CD14-positive monocyte (primary cell): ENCODE data around the gene ANKRD9. TPM values are rescaled to one million over a fixed set of nuclear protein-coding genes. Genes with fewer than 3 reads are reported as not detected.

Experiments used
- DNase-seq, 3 donors: peaks; one replicate each; pipeline ENCODE4 v3.0.0-alpha.2; 2011 to 2022
- H2AFZ ChIP-seq: 2 replicates; pipeline ENCODE4 v1.6.0; 2012; ENCODE audit warnings: mild to moderate bottlenecking, low read depth, low read length, inconsistent platforms; ENCODE audit not compliant: insufficient read depth, poor library complexity, severe bottlenecking
- H3K27ac ChIP-seq, 2 donors: 1 replicate in 1 of 2; 2 replicates in 1 of 2; pipeline ENCODE4 v1.5.1; 2012 to 2013; ENCODE audit warnings: low read length in 2 of 2, control low read depth in 1 of 2, inconsistent platforms in 1 of 2, low read depth in 1 of 2, mild to moderate bottlenecking in 1 of 2
- H3K27me3 ChIP-seq, 2 donors: one replicate each; pipeline versions ENCODE4 v1.6.0 to v1.6.1; 2011 to 2013; ENCODE audit warnings: low read length in 2 of 2; ENCODE audit not compliant: control insufficient read depth in 2 of 2, insufficient read depth in 2 of 2
- H3K36me3 ChIP-seq, 2 donors: replicated peaks in 1 of 2; 1 replicate in 1 of 2; 2 replicates in 1 of 2; pipeline versions ENCODE4 v1.5.1 to v1.6.1; 2012 to 2013; ENCODE audit warnings: low read length in 2 of 2, control low read depth in 1 of 2, inconsistent platforms in 1 of 2, mild to moderate bottlenecking in 1 of 2; ENCODE audit not compliant: insufficient read depth in 2 of 2, control insufficient read depth in 1 of 2
- H3K4me1 ChIP-seq, 2 donors: 1 replicate in 1 of 2; 2 replicates in 1 of 2; pipeline versions ENCODE4 v1.5.1 to v1.6.1; 2012 to 2013; ENCODE audit warnings: low read length in 2 of 2, control low read depth in 1 of 2, inconsistent platforms in 1 of 2, mild to moderate bottlenecking in 1 of 2, moderate library complexity in 1 of 2; ENCODE audit not compliant: insufficient read depth in 2 of 2, control insufficient read depth in 1 of 2
- H3K4me2 ChIP-seq: replicated peaks from 2 replicates; pipeline ENCODE3; 2012; ENCODE audit warnings: low read length, moderate library complexity, mild to moderate bottlenecking; ENCODE audit not compliant: poor library complexity, severe bottlenecking; ENCODE audit errors: extremely low read depth
- H3K4me3 ChIP-seq, 3 experiments: fragments of 200-600 bp in 1 of 3; sonication (generic) in 1 of 3; replicated peaks in 1 of 3; 1 replicate in 2 of 3; 2 replicates in 1 of 3; pipeline ENCODE4 v1.5.1; 2011 to 2013; ENCODE audit warnings: low read length in 3 of 3, mild to moderate bottlenecking in 3 of 3, control low read depth in 2 of 3, low read depth in 2 of 3, inconsistent platforms in 1 of 3, moderate library complexity in 1 of 3
- H3K79me2 ChIP-seq: 2 replicates; pipeline ENCODE4 v1.6.0; 2012; ENCODE audit warnings: mild to moderate bottlenecking, control low read depth, inconsistent platforms, low read length, moderate library complexity; ENCODE audit not compliant: insufficient read depth
- H3K9ac ChIP-seq: 2 replicates; pipeline ENCODE4 v1.6.0; 2017; ENCODE audit warnings: low read length, mild to moderate bottlenecking; ENCODE audit not compliant: insufficient read depth, poor library complexity, severe bottlenecking
- H3K9me3 ChIP-seq, 2 donors: replicated peaks in 1 of 2; 1 replicate in 1 of 2; 2 replicates in 1 of 2; pipeline versions ENCODE4 v1.5.1 to v1.6.1; 2012 to 2013; ENCODE audit warnings: low read length in 2 of 2, control low read depth in 1 of 2; ENCODE audit not compliant: control insufficient read depth in 1 of 2, insufficient read depth in 1 of 2
- H4K20me1 ChIP-seq: 2 replicates; pipeline ENCODE4 v1.6.0; 2012; ENCODE audit warnings: mild to moderate bottlenecking, low read length, control low read depth, moderate library complexity; ENCODE audit not compliant: insufficient read depth
- H3K27ac Mint-ChIP-seq, 7 donors: one replicate each; pipeline ENCODE4 v1.8.0; 2020; ENCODE audit warnings: mild to moderate bottlenecking in 7 of 7, mixed read lengths in 7 of 7, moderate library complexity in 6 of 7, inconsistent platforms in 2 of 7
- H3K27me3 Mint-ChIP-seq, 3 donors: one replicate each; pipeline ENCODE4 v1.8.0; 2021 to 2022; ENCODE audit warnings: low read depth in 3 of 3, mild to moderate bottlenecking in 3 of 3, mixed read lengths in 3 of 3, moderate library complexity in 3 of 3, inconsistent platforms in 1 of 3
- H3K36me3 Mint-ChIP-seq, 2 donors: one replicate each; pipeline ENCODE4 v1.8.0; 2020; ENCODE audit warnings: mixed read lengths in 2 of 2, inconsistent platforms in 1 of 2, mild to moderate bottlenecking in 1 of 2
- H3K4me1 Mint-ChIP-seq: one replicate; pipeline ENCODE4 v1.8.0; 2020; ENCODE audit warnings: mild to moderate bottlenecking, mixed read lengths
- H3K4me3 Mint-ChIP-seq, 2 donors: one replicate each; pipeline ENCODE4 v1.8.0; 2020; ENCODE audit warnings: mild to moderate bottlenecking in 2 of 2, mixed read lengths in 2 of 2, moderate library complexity in 1 of 2
- H3K9me3 Mint-ChIP-seq, 7 donors: one replicate each; pipeline ENCODE4 v1.8.0; 2020 to 2022; ENCODE audit warnings: mixed read lengths in 7 of 7, mild to moderate bottlenecking in 6 of 7, moderate library complexity in 6 of 7, inconsistent platforms in 2 of 7
- WGBS: methylation state at CpG from one replicate; pipeline ENCODE4 v1.1.5; 2013; ENCODE audit warnings: missing lambda C conversion rate; ENCODE audit not compliant: insufficient coverage; 5-methylcytosine and 5-hydroxymethylcytosine counted together
- intact Hi-C, 2 donors: fragments of 100-400 bp; cut with micrococcal nuclease; formaldehyde crosslinking; loops; one replicate each; pipeline versions ENCODE4 v1.15.0 to v1.15.1; 2023
- polyA plus RNA-seq, 3 donors: library from polyadenylated mRNA; depleted of rRNA in 1 of 3; unstranded in 2 of 3; stranded (reverse) in 1 of 3; fragments of 300-500 nt in 2 of 3; fragments of >200 nt in 1 of 3; fragmentation: Illumina TruSeq in 2 of 3; gene quantifications; 1 replicate in 2 of 3; 2 replicates in 1 of 3; pipeline ENCODE4 v1.2.3, GENCODE V29; 2012 to 2021
- TF ChIP-seq, protein P1 (sequence below): fragments of 200-600 bp; IDR thresholded peaks from one replicate; pipeline ENCODE4 v1.8.0; 2022; ENCODE audit warnings: antibody characterized with exemption, mild to moderate bottlenecking

ANKRD9 gene
- polyA plus RNA-seq, 3 donors: 0.43 to 10.8 (median 0.83) TPM

DNA sequence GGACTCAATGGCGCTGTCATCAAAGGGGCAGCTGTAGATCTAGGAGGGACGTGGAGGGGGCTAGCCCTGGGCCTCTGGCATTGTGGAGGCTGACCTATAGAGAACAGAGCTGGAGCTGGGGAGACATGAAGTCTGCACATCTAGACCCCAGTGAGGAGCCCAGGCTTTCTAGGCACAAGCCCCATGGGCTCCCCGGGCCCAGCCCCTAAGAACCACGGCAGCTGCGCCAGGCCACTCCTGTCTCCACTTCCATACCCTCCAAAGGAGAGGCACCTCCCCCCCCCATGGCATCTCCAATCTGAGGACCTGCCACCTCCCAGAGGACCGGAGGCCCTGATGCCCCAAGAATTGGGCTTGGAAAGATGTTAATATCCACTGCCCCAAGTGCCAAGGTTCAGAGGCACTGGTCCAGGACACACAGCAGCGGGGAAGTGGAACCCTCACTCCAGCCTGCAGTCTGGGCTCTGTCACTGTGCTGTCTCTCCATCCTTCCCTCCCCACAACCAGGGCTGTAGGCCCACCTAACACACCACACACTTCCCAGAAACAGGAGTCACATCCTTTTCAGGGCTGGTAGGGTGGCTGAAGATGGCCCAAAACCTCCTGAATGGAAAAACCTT lies 4.5 kb downstream of the ANKRD9 start:
- H3K36me3 Mint-ChIP-seq: peaks cover 8 to 22% of the 10 kb centered on the region in 2 donors
- peaks cover 24% of the 10 kb centered on the region for H3K4me1 Mint-ChIP-seq
- peak overlapping the region in 3 of 7 donors; percentile 26 to 69 (median 31) for H3K27ac Mint-ChIP-seq
- TF ChIP-seq, protein P1, sequence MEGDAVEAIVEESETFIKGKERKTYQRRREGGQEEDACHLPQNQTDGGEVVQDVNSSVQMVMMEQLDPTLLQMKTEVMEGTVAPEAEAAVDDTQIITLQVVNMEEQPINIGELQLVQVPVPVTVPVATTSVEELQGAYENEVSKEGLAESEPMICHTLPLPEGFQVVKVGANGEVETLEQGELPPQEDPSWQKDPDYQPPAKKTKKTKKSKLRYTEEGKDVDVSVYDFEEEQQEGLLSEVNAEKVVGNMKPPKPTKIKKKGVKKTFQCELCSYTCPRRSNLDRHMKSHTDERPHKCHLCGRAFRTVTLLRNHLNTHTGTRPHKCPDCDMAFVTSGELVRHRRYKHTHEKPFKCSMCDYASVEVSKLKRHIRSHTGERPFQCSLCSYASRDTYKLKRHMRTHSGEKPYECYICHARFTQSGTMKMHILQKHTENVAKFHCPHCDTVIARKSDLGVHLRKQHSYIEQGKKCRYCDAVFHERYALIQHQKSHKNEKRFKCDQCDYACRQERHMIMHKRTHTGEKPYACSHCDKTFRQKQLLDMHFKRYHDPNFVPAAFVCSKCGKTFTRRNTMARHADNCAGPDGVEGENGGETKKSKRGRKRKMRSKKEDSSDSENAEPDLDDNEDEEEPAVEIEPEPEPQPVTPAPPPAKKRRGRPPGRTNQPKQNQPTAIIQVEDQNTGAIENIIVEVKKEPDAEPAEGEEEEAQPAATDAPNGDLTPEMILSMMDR: no peak
- Histone ChIP-seq H3K9me3 (no peaks in the 10 kb centered on the region), H4K20me1 (no peaks in the 10 kb centered on the region), H3K79me2 (no peaks in the 10 kb centered on the region), H3K9ac (no peak overlapping the region), H3K4me3 (no peak overlapping the region), H3K27me3 (peaks cover 0 to 4% of the 10 kb centered on the region in 2 donors), H3K4me1 (peaks cover 16 to 20% of the 10 kb centered on the region in 2 donors), H3K36me3 (no peaks in the 10 kb centered on the region), H3K27ac (no peak overlapping the region), H2AFZ (no peak overlapping the region), H3K4me2 (no peak overlapping the region)
- DNase-seq: no peak
- H3K27me3 Mint-ChIP-seq: peaks cover 0 to 2% (median 2%) of the 10 kb centered on the region in 3 donors
- peaks cover 0 to 3% (median 2%) of the 10 kb centered on the region in 7 donors for H3K9me3 Mint-ChIP-seq
- intact Hi-C loops: loop anchor here in 1 of 2 donors (10.0 kb wide), 1 partner anchor 140 kb away; the partner anchor contains the start of genes CINP and TECPR2
- H3K4me3 Mint-ChIP-seq: no peak overlapping the region
- WGBS: 99% methylated on average over 7 of the region's 7 CpGs

DNA sequence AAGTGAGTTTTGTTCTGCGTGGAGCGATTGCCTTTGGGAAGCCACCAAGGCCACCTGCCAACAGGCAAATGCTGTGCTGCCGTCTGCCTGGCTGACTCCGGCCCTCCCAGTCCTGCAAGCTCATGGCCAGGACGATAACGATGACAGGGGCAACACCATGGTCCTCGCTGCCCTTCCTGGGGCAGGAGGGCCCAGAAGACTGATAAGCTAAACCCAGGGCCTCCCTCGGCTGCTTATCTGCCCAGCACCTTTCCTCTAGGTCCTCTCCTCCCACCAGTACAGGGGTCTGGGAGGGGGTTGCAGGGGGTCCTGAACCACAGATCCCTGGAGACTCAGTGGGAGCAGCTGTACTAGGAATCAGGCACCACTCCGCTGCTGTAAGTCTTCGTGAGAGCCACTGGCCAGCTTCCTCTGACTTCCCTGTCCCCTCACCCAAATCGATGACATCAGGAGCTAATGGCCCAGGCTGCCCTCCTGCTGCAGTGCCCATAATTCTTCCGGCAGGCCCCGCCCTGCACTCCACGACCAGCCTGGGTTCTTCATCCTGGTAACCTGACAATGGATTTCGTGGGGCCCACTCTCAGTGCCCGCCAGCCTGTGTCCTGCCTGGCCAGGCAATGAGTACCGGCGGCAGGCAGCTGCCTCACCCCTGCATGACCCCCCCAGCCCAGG lies 5.1 kb downstream of the ANKRD9 start:
- intact Hi-C loops: loop anchor here in 1 of 2 donors (10.0 kb wide), 1 partner anchor 140 kb away; the partner anchor contains the start of genes CINP and TECPR2
- Histone ChIP-seq H3K27ac (no peak overlapping the region), H3K4me3 (no peak overlapping the region), H3K36me3 (peaks cover under 1 to 1% of the 10 kb centered on the region in 2 donors), H3K9ac (no peak overlapping the region), H4K20me1 (no peaks in the 10 kb centered on the region), H3K27me3 (peaks cover 0 to 4% of the 10 kb centered on the region in 2 donors), H3K4me2 (no peak overlapping the region), H3K9me3 (no peaks in the 10 kb centered on the region), H3K79me2 (no peaks in the 10 kb centered on the region), H3K4me1 (peaks cover 20 to 24% of the 10 kb centered on the region in 2 donors), H2AFZ (no peak overlapping the region)
- TF ChIP-seq, protein P1: no peak
- Mint-ChIP-seq H3K9me3 (peaks cover 0 to 3% (median 2%) of the 10 kb centered on the region in 7 donors), H3K4me3 (no peak overlapping the region), H3K27ac (peak overlapping the region in 2 of 7 donors; percentile 35 to 63), H3K27me3 (peaks cover 0 to 2% (median 2%) of the 10 kb centered on the region in 3 donors), H3K4me1 (peaks cover 28% of the 10 kb centered on the region), H3K36me3 (peaks cover 11 to 28% of the 10 kb centered on the region in 2 donors)
- WGBS: 88% methylated on average over 15 of the region's 18 CpGs
- DNase-seq: no peak
